Brain microvascular endothelial cell (primary cell): ENCODE data around the gene LRRC28.

ENCODE experiments used
- DNase-seq: peaks from one replicate; pipeline ENCODE4 v3.0.0-alpha.2; 2020
- H3K27ac ChIP-seq: fragments of 250-450 bp; sonication (Bioruptor Pico); 2 replicates; pipeline ENCODE4 v1.5.1; 2020; ENCODE audit warnings: mild to moderate bottlenecking, moderate library complexity
- H3K27me3 ChIP-seq: fragments of 250-450 bp; sonication (Bioruptor Pico); replicated peaks from 2 replicates; pipeline ENCODE4 v1.5.1; 2020; ENCODE audit warnings: mild to moderate bottlenecking
- H3K36me3 ChIP-seq: fragments of 250-450 bp; sonication (Bioruptor Pico); replicated peaks from 2 replicates; pipeline ENCODE4 v1.5.1; 2020; ENCODE audit warnings: mild to moderate bottlenecking
- H3K4me3 ChIP-seq: 2 replicates; pipeline ENCODE4 v1.5.1; 2011; ENCODE audit warnings: low read depth, mild to moderate bottlenecking, control low read depth, low read length, moderate library complexity
- in situ Hi-C: cut with HindIII; loops from 2 replicates; pipeline ENCODE4 v1.10.0; 2017; ENCODE audit warnings: low sequenced_read_pairs, low pct_ligation_motif_present
- TF ChIP-seq, protein P1 (sequence below): IDR thresholded peaks from 2 replicates; pipeline ENCODE4 v1.5.1; 2011; ENCODE audit warnings: low read depth, mild to moderate bottlenecking, moderate library complexity, low read length, control low read depth, inconsistent platforms; ENCODE audit errors: missing control alignments

LRRC28 gene

DNA sequence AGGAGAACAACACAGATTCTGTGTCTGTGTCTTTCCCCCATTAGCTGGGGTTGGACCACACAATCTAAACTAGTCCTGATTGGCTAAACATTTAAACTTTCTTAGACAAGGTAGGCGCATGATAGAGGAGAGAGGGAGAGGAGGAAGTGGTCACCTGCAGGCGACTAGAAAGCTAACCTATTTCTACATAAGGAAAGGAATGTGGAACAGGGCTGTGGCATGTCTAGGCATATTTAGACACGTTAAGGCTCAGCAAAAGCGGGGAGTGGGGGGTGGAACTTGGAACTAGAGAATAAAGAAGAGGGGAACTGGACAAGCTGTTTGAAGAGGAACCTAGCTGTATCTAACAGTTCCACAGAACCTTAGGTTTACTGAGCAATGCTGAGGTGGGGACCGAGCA is 12.8 kb downstream of the LRRC28 start:
- Histone ChIP-seq H3K4me3 (no peak overlapping the region), H3K27ac (no peak overlapping the region), H3K27me3 (no peaks in the 10 kb centered on the region), H3K36me3 (no peaks in the 10 kb centered on the region)
- in situ Hi-C loops, result no loop called here
- TF ChIP-seq, protein P1, sequence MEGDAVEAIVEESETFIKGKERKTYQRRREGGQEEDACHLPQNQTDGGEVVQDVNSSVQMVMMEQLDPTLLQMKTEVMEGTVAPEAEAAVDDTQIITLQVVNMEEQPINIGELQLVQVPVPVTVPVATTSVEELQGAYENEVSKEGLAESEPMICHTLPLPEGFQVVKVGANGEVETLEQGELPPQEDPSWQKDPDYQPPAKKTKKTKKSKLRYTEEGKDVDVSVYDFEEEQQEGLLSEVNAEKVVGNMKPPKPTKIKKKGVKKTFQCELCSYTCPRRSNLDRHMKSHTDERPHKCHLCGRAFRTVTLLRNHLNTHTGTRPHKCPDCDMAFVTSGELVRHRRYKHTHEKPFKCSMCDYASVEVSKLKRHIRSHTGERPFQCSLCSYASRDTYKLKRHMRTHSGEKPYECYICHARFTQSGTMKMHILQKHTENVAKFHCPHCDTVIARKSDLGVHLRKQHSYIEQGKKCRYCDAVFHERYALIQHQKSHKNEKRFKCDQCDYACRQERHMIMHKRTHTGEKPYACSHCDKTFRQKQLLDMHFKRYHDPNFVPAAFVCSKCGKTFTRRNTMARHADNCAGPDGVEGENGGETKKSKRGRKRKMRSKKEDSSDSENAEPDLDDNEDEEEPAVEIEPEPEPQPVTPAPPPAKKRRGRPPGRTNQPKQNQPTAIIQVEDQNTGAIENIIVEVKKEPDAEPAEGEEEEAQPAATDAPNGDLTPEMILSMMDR, result no peak
- DNase-seq, result no peak

DNA sequence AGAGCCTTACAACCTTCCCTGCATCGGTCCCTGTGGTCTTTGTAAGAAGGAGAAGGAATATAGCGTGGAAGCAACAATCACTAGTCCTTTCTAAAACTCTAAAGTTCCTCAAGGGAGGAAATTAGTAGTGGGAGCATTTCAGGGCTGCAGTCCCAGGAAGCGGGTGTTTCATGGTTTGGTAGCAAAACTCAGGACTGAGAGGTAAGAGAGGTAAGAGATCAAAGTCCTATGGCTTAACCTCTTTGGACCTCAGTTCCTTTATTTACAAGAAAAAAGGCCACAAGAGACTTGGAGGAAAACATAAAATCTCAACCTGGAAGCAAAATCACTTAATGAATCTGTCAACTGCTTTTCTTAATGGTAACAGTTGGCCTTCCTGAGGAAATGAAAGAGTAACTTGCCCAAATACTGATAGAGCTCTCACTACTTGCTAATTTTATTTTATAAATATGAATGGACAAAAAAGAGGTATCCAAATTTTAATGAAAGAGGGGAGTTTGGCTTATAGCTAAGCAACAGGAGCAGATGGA is 14.3 kb downstream of the LRRC28 start:
- no peaks in the 10 kb centered on the region for H3K36me3 ChIP-seq
- in situ Hi-C loops, result no loop called here
- no peaks in the 10 kb centered on the region for H3K27me3 ChIP-seq
- no peak for DNase-seq
- H3K4me3 ChIP-seq, result no peak overlapping the region
- no peak overlapping the region for H3K27ac ChIP-seq
- TF ChIP-seq, protein P1, result no peak

DNA sequence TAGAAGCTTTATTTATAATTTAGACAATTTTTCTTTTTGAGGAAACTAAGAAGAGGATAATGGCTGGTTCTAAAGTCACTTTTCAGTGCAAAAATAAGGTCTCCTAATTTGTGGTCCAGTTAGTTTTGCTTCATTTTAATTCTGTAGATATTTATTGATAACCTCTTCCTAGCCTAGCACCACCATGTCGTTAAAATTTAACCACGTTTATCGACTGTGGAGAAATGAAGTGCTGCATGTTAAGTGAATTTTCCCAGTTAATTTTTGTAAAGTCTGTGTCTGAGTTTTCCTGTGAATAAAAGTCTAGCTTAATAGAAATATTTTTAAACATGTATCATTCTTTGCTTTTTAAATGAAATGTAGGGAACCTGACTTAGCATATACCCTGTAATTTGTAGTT is 16.7 kb downstream of the LRRC28 start:
- H3K4me3 ChIP-seq, result no peak overlapping the region
- DNase-seq, result no peak
- no peaks in the 10 kb centered on the region for H3K27me3 ChIP-seq
- H3K36me3 ChIP-seq, result no peaks in the 10 kb centered on the region
- TF ChIP-seq, protein P1, result no peak
- in situ Hi-C loops, result no loop called here
- no peak overlapping the region for H3K27ac ChIP-seq

DNA sequence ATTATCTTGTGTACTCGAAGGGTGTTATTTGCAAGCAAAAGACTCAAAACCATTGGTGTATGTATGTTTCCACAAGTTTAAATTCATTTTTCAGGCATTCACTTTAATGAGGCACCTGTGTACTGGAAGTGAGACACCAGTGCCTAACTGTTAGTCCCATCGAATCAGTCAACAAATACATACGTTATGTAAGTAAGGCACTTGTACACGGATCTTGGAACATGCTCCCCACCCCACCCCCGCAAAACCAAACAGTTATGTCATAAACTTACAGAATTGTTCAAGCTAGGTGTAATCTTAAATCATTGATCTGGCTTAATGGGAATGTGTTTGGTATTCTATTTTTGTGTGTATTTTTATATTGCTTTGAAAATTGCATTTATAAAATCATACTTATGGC is 17.1 kb downstream of the LRRC28 start:
- in situ Hi-C loops, result no loop called here
- Histone ChIP-seq H3K36me3 (no peaks in the 10 kb centered on the region), H3K27ac (no peak overlapping the region), H3K27me3 (no peaks in the 10 kb centered on the region), H3K4me3 (no peak overlapping the region)
- no peak for DNase-seq
- TF ChIP-seq, protein P1, result no peak

DNA sequence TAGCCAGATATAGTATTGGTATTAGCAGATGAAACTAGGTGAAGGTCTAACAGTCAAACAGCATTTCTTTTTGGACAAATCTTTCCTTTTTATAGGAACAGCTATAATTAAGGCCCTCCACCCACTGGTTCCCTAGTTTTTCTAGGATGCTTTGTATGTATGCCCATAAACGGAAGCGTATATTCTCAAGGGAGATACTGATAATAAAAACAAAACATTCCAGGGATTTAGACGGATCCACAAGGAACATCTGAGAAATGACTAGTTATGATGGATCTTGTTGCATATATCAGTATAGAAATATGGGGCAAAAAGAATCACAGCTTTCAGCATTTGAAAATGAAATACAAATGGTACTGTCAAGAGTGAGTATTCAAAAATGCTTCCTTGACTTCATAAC is 22.5 kb downstream of the LRRC28 start:
- H3K27ac ChIP-seq, result no peak overlapping the region
- TF ChIP-seq, protein P1, result no peak
- no peak for DNase-seq

DNA sequence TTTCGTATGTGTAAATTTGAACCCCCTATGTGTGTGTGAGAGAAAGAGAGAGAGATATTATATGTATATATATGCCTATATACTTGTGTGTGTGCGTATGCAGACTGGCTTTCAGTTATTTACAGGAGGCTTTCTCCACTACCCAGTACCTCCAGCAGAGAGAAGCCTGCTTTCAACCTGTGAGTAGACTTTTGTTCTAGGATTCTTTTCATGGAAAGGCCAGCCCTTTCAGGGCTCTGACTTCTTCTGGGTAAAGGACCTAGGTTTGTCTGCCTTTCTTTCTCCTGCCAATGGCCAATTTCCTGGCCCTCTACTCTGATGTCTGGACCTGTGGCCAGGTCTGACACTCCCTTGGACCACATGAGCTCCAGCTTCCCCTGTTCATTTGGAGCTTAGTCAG is 23.8 kb downstream of the LRRC28 start:
- no peak overlapping the region for H3K27ac ChIP-seq
- H3K27me3 ChIP-seq, result no peaks in the 10 kb centered on the region
- no peaks in the 10 kb centered on the region for H3K36me3 ChIP-seq
- no peak for DNase-seq
- TF ChIP-seq, protein P1, result no peak
- H3K4me3 ChIP-seq, result no peak overlapping the region
- in situ Hi-C loops, result loop anchor here (25.0 kb wide), 1 partner anchor 437 kb away; no protein-coding TSS in a partner anchor

More for the DNA sequence above, 22.5 kb downstream of the LRRC28 start:
- no peak overlapping the region for H3K4me3 ChIP-seq
- H3K36me3 ChIP-seq, result no peaks in the 10 kb centered on the region
- no peaks in the 10 kb centered on the region for H3K27me3 ChIP-seq
- in situ Hi-C loops, result no loop called here
